Coronary artery (tissue), 2 donors: ENCODE data around the gene DNAJC27.

Source experiments
- DNase-seq: peaks from one replicate; pipeline ENCODE4 v3.0.0-alpha.2; 2017; ENCODE audit warnings: low spot score
- H3K27ac ChIP-seq, 2 donors: fragments of 200-600 bp; sonication (generic); one replicate each; pipeline ENCODE4 v1.5.1; 2016 to 2019
- H3K4me3 ChIP-seq: fragments of 200-600 bp; sonication (generic); 2 replicates; pipeline ENCODE4 v1.5.1; 2016; ENCODE audit warnings: mild to moderate bottlenecking, moderate library complexity
- CTCF ChIP-seq: fragments of 200-600 bp; sonication (generic); IDR thresholded peaks from one replicate; pipeline ENCODE4 v1.5.1; 2019; ENCODE audit warnings: antibody characterized with exemption

DNAJC27 gene

GRCh38 chr2:24920809-24921441, 50.8 kb downstream of the DNAJC27 start:
- no peak for DNase-seq
- Histone ChIP-seq H3K4me3 (peak overlapping the region; percentile 80), H3K27ac (peak overlapping the region; percentile 59 to 89)
- no peak for TF ChIP-seq CTCF

- peak within 1 kb of the TSS; percentile 80 for H3K4me3 ChIP-seq
- no peak for DNase-seq
- TF ChIP-seq CTCF, result no peak
- H3K27ac ChIP-seq, result peak within 1 kb of the TSS; percentile 59 to 89
These were observed 51.5 kb downstream of the DNAJC27 start, which contains the start of gene ADCY3 for GRCh38 chr2:24920098-24920808. TSS of gene ADCY3 (minus strand) at chr2:24920237. CDS start at chr2:24918987, 1,250 bp downstream.

GRCh38 chr2:24919506-24920097, 52.2 kb downstream of the DNAJC27 start:
- TF ChIP-seq CTCF, result no peak
- Histone ChIP-seq H3K27ac (peak overlapping the region; percentile 24 to 89), H3K4me3 (peak overlapping the region; percentile 80)
- DNase-seq, result no peak

GRCh38 chr2:24919037-24919505, 52.7 kb downstream of the DNAJC27 start:
- Histone ChIP-seq H3K4me3 (peak overlapping the region; percentile 80), H3K27ac (peak overlapping the region; percentile 24 to 89)
- DNase-seq, result no peak
- no peak for TF ChIP-seq CTCF

- no peak for TF ChIP-seq CTCF
- H3K4me3 ChIP-seq, result peak overlapping the region; percentile 80
- peak overlapping the region in 1 of 2 donors; percentile 89 for H3K27ac ChIP-seq
- DNase-seq, result no peak
These were observed 53.3 kb downstream of the DNAJC27 start for GRCh38 chr2:24918326-24919036.

GRCh38 chr2:24917731-24918325, 53.9 kb downstream of the DNAJC27 start:
- DNase-seq, result no peak
- Histone ChIP-seq H3K27ac (peak overlapping the region in 1 of 2 donors; percentile 43), H3K4me3 (peak overlapping the region; percentile 80)
- no peak for TF ChIP-seq CTCF
